Activated T-cell treated with anti-CD3 and anti-CD28 coated beads, Interleukin-2, amount 50 U/mL, for 4 hours (primary cell): ENCODE data around the gene XAF1. TPM values are rescaled to one million over a fixed set of nuclear protein-coding genes. Genes with fewer than 3 reads are reported as not detected.
A peak's percentile ranks its signal among the peaks of the same experiment; 100 is the strongest.

Experiments used
- ATAC-seq, 2 donors: fragments of 200-7000 bp; cut with Tn5 transposase; one replicate each; pipeline ENCODE4 v1.10.0; 2021
- DNase-seq: peaks from one replicate; pipeline ENCODE4 v3.0.0-alpha.2; 2020
- H3K27me3 Mint-ChIP-seq: one replicate; pipeline ENCODE4 v1.8.0; 2021; ENCODE audit warnings: low read depth, mixed read lengths
- H3K36me3 Mint-ChIP-seq: one replicate; pipeline ENCODE4 v1.8.0; 2022; ENCODE audit warnings: mixed read lengths; ENCODE audit not compliant: insufficient read depth
- H3K4me1 Mint-ChIP-seq: one replicate; pipeline ENCODE4 v1.8.0; 2021; ENCODE audit warnings: low read depth, mixed read lengths
- H3K4me3 Mint-ChIP-seq: one replicate; pipeline ENCODE4 v1.8.0; 2021; ENCODE audit warnings: mild to moderate bottlenecking, moderate library complexity, mixed read lengths
- H3K9me3 Mint-ChIP-seq: one replicate; pipeline ENCODE4 v1.8.0; 2021; ENCODE audit warnings: mixed read lengths
- total RNA-seq, 3 donors: library from RNA; stranded (reverse); gene quantifications; one replicate each; pipeline ENCODE4 v1.2.1, GENCODE V29; 2021

XAF1 gene, protein sequence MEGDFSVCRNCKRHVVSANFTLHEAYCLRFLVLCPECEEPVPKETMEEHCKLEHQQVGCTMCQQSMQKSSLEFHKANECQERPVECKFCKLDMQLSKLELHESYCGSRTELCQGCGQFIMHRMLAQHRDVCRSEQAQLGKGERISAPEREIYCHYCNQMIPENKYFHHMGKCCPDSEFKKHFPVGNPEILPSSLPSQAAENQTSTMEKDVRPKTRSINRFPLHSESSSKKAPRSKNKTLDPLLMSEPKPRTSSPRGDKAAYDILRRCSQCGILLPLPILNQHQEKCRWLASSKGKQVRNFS
- 10 to 100 TPM in 1 of 3 donors, 1 to 10 TPM in 2; 3.9 to 10.1 (median 7.8) TPM for total RNA-seq

DNA sequence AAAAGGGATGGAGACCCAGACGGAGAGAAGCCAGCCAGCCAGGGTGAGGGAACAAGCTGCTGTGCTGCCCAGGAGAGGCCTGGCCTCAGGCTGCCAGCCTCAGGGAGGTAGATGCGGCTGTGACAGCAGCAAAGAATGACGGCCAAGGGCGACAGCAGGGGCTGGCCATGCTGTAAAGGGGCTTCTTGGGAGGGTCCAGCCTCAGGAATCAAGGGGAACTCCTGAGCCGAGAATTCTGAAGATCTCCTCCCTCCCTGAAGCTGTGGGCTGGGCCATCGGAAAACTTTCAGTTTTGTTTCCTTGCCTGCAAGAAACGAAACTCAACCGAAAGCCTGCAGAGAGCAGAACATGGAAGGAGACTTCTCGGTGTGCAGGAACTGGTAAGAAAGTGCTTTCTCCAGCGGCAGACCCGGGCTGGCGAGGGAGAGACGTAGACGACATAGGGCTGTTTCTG is at the start of gene XAF1:
TSS of gene XAF1 (plus strand) at position 316 of the 454 bp plus-strand sequence. CDS start at position 349, 33 bp downstream.
- Mint-ChIP-seq H3K36me3 (peaks cover 28% of the 10 kb centered on the region), H3K27me3 (no peaks in the 10 kb centered on the region), H3K4me3 (peak within 1 kb of the TSS; percentile 89), H3K9me3 (no peaks in the 10 kb centered on the region), H3K4me1 (peaks cover 44% of the 10 kb centered on the region)
- ATAC-seq (peak; percentile 71 to 73), DNase-seq (peak; percentile 40)

DNA sequence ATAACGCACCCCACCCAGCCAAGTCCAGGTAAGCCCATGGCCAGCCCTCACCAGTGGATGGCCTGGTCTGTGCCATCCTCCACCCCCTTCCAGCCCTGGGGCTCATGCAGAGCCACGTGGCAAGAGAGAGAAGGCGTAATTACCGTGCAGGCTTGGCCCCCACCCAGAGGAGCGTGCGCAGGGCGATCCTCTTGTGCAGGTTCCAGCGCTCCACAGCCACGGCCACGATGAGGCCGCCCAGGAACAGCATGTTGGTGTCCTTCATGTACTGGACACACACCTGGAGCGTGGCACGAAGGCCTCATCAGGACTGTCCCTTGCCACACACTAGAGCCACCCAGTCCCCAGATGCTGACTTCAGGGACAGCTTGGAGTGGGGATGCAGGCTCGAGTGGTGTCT is 49.3 kb upstream of the XAF1 start:
- Mint-ChIP-seq H3K27me3 (peaks cover 40% of the 10 kb centered on the region), H3K9me3 (no peaks in the 10 kb centered on the region), H3K36me3 (no peaks in the 10 kb centered on the region), H3K4me3 (no peak overlapping the region), H3K4me1 (no peaks in the 10 kb centered on the region)
- DNase-seq, result no peak
- ATAC-seq, result no peak

DNA sequence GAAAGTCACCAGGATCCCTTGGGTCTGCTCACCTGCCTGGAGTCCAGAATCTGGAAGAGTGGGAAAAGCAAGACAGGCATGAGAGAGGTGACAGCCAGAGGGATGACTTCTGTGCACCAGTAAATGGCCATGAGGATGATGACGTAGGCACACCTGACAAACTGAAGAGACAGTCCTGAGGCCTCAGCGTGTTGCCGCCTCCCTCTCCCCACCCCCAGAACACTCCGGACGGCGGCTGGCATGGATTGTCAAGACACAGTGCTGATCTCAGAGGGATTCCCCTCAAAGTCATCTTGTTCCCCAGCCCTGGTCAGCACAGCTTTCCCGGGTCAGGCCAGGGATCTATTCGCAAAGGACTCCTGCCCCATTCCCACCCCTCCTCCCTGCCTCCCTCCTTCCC is 48.9 kb upstream of the XAF1 start:
- no peaks in the 10 kb centered on the region for H3K36me3 Mint-ChIP-seq
- H3K4me3 Mint-ChIP-seq, result no peak overlapping the region
- no peak for ATAC-seq

DNA sequence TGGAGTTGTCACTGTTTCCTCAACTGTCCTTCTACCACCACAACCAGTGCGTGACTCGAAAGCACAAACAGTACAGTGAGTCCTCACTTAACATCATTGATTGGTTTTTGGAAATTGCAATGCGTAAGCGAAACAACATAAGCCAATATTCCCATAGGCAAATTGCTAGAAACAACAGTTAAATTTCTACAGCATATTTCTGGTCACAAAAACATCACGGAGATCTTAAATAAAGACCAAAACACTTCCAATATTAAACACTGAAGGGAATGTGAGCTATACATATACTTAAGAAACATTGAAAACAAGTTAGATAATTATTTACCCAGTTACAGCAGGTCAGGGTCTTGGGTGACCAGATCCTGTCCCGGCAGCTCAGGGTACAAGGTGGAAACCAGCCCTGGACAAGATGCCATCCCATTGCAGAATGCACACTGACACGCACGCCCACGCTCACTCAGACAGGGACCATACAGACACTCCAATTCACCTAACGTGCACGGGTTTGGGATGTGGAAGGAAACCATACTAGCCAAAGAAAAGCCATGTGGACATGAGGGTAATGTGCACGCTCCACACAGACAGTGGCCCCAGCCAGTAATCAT is 47.4 kb upstream of the XAF1 start:
- no peaks in the 10 kb centered on the region for H3K36me3 Mint-ChIP-seq
- peaks cover 7% of the 10 kb centered on the region for H3K4me1 Mint-ChIP-seq
- peaks cover 56% of the 10 kb centered on the region for H3K27me3 Mint-ChIP-seq
- DNase-seq (no peak), ATAC-seq (no peak)
- no peak overlapping the region for H3K4me3 Mint-ChIP-seq
- no peaks in the 10 kb centered on the region for H3K9me3 Mint-ChIP-seq

More for the DNA sequence above, 48.9 kb upstream of the XAF1 start:
- no peaks in the 10 kb centered on the region for H3K4me1 Mint-ChIP-seq
- no peaks in the 10 kb centered on the region for H3K9me3 Mint-ChIP-seq
- peaks cover 44% of the 10 kb centered on the region for H3K27me3 Mint-ChIP-seq
- no peak for DNase-seq

DNA sequence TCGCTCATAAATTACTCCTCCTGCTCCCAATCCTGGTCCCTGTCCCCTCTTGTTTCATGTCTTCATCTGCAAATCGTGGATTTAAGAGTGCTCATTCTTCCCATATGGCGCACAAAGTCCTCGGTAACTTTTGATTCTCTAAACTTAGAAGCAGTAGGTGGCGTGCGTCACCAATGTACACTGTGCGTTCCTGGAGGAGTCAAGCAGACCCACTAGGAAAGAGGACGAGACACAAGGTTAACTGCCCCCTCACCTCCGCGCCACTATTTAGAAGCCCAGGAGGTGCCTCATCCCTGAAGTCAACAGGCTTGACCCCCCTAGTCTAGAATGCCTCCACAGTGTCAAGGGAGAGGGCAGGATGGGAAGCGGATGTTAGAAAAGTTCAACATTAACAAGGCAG is 45.5 kb upstream of the XAF1 start:
- Mint-ChIP-seq H3K4me1 (peaks cover 14% of the 10 kb centered on the region), H3K36me3 (no peaks in the 10 kb centered on the region), H3K4me3 (no peak overlapping the region), H3K27me3 (peaks cover 66% of the 10 kb centered on the region), H3K9me3 (no peaks in the 10 kb centered on the region)
- ATAC-seq (no peak), DNase-seq (no peak)

DNA sequence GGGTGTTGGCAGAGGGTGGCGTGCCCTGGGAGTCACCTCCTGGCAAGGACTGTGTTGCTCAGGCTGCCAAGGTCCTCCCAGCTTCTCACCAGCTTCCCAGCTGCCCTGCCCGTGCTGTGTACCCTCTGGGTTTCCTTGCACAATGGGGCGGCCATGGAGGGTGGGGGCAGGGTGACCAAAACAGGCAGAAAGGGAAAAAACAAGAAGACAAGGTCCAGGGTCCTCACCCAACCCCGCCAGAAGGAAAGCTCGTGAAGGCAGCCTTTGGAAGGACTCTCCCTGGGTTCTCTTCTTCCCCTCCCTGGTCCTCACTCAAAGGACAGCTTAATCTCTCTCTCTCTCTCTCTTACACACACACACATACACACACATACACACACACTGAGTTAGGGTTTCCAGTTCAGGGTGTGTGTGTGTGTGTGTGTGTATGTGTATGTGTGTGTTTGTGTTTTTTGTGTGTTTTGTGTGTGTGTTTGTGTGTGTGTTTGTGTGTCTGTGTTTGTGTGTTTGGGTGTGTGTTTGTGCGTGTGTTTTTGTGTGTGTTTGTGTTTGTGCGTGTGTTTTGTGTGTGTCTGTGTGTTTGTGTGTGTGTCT is 44.7 kb upstream of the XAF1 start:
- Mint-ChIP-seq H3K4me3 (no peak overlapping the region), H3K9me3 (no peaks in the 10 kb centered on the region), H3K4me1 (peaks cover 14% of the 10 kb centered on the region), H3K27me3 (peaks cover 72% of the 10 kb centered on the region), H3K36me3 (no peaks in the 10 kb centered on the region)
- no peak for DNase-seq
- ATAC-seq, result no peak

DNA sequence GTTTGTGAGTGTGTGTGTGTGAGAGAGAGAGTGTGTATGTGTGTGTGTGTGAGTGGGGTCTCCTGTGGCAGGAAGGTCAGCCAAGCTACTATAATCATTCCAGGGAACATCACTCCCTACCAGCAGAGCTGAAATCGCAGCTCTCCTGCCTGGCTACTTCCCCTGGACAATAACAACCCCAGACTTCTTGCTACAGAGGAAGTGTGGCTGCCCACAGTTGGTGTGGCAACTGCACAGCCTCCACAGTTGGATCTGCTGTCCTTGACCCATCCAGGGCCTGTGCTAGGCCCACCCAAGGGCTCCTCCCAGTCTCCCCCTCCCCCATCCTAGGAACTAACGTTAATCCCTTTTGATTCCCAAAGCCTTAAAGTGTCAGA is 44.2 kb upstream of the XAF1 start:
- DNase-seq (no peak), ATAC-seq (no peak)
- no peak overlapping the region for H3K4me3 Mint-ChIP-seq
- peaks cover 14% of the 10 kb centered on the region for H3K4me1 Mint-ChIP-seq
- no peaks in the 10 kb centered on the region for H3K9me3 Mint-ChIP-seq
- H3K36me3 Mint-ChIP-seq, result no peaks in the 10 kb centered on the region
- peaks cover 73% of the 10 kb centered on the region for H3K27me3 Mint-ChIP-seq

DNA sequence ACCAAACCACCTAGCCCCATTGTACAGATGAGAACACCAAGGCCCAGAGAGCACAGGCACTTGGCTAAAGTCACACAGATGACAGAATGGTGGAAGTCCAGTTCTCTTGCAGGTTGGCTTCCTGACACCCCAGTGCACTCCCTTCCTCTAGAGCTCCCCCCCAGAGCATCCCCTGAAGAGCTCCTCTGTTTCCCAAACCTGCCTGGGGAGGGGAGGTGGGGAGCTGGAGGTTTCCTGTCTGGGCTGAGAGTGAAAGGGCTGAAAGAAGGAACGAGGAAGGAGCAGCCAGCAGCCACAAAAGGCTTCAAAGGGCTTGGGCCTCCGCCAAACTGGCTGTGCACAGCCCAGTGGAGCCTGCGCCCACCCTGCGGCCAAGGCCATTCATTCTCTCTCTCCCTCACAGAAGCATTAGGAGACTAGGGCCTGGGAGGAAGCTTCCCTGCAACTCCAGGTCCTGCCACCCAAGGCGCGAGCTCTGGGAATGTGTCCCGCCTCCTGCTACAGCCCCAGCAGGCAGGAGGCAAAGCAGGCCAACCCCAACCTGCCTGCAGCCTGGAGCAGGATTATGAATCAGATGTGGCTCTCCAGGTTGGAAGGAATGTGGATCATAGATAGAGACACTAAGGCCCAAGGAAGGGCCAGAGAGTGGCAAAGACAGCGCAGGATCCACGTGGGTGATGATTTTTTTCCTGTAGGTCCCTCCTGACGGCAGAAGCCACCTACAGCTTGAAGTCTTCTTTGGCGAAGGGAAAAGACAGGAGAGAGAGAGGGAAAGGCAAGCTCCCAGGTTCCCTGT is 43.6 kb upstream of the XAF1 start:
- Mint-ChIP-seq H3K27me3 (peaks cover 69% of the 10 kb centered on the region), H3K4me3 (no peak overlapping the region), H3K9me3 (no peaks in the 10 kb centered on the region), H3K36me3 (no peaks in the 10 kb centered on the region), H3K4me1 (peaks cover 14% of the 10 kb centered on the region)
- no peak for ATAC-seq
- DNase-seq, result no peak

DNA sequence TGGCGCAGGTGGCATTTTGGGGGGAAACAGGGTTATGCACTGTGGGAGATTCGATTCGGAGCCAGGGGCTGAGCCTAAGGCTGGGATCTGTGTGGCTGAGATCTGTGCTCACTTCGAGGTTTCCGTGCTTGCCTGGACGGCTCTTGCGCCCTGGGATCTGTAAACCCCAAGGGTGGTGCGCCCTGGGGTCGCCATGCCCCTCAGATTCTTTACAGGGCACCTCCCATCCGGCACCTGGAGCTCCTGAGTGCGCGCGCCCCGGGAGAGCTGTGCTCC is 43.1 kb upstream of the XAF1 start:
- no peak for ATAC-seq
- H3K9me3 Mint-ChIP-seq, result no peaks in the 10 kb centered on the region
- peaks cover 75% of the 10 kb centered on the region for H3K27me3 Mint-ChIP-seq
- peak overlapping the region; percentile 57 for H3K4me3 Mint-ChIP-seq
- peaks cover 14% of the 10 kb centered on the region for H3K4me1 Mint-ChIP-seq
- H3K36me3 Mint-ChIP-seq, result no peaks in the 10 kb centered on the region
- no peak for DNase-seq

DNA sequence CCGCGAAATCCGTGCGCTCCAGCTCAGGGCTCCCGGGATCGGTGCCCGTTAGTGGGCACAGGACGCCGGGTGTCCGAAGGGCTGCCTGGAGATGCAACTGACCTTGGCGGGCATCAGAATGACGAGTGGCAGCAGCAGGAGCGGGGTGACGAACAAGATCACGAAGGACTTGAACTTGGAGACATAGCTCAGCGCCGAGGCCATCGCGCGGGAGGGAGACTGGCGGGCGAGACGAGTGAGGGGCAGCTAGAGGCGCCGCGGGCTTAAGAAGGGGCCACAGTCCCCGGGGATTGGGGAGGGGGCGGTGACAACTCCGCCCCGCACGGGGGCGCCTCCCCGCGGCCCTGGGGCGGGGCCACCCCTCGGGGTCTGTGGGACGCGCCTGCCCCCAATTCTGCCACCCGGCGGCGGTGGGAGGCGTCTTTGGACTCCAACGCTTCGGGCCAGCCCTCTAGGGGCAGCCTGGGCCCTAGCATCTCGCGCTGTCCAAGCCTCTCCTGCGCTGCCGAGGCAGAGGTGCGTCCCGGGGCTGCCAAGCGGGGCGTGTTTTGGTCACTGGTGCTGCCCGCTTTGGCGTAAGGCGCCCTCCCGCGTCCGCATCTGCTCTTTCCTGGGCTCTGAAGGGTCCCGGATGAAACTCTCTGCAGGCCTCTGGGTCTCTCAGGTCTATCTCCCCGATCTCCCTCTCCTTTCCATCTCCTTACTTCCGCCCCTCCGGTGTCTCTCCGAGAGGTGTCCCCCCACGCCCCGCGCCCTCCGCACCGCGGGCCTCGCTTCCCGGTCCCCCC is 42.5 kb upstream of the XAF1 start, which contains the start of gene SLC13A5:
TSS of gene SLC13A5 (minus strand) at position 240 of the 788 bp plus-strand sequence. CDS start at position 204, 36 bp downstream.
- Mint-ChIP-seq H3K4me1 (peaks cover 14% of the 10 kb centered on the region), H3K9me3 (no peaks in the 10 kb centered on the region), H3K27me3 (peaks cover 76% of the 10 kb centered on the region), H3K36me3 (no peaks in the 10 kb centered on the region), H3K4me3 (peak within 1 kb of the TSS; percentile 57)
- DNase-seq (no peak), ATAC-seq (peak; percentile 54 to 79)

DNA sequence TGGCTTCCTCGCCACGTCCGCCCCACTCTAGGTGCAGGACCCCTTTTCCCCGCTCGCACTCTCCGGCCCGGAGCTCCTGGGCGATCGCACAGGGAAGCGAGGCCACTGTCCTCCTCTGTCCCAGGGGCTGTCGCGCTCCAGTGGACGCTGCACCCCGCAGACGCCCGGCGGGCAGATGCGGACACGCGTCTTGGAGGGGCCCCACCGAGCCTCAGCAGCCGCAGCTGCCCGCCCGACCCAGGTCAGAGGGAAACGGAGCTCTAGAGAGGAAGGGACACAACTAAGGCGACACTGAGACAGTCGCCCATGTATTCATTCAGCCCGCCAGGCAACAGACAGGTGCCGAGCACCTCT is 42.0 kb upstream of the XAF1 start:
- peaks cover 70% of the 10 kb centered on the region for H3K27me3 Mint-ChIP-seq

DNA sequence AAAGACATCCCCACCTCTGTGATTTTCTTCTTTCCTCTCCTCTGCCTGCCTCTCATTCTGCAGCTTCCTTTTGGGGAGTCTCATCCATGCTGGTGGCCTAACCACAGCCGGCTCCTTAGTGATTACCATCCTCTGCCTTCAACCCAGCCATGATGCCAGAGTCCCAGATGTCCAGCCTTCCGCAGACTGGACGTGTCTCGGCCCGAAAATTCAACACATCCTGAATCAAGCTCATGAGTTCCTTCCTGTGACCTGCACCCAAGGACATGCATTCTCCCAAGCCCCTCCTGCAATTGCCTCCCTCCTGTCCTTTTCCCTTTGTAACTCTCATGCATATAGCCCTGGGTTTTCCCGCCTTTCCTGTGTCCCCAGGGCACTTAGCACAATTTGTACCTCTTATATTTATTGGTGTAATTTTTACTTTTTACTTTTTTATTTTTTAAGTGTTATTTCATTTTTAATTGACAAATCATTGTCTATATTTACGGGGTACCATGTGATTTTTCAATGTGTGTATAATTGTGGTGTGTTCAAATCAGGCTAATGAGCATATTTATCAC is 41.5 kb upstream of the XAF1 start:
- ATAC-seq (no peak), DNase-seq (no peak)
- Mint-ChIP-seq H3K4me3 (no peak overlapping the region), H3K4me1 (peaks cover 14% of the 10 kb centered on the region), H3K36me3 (no peaks in the 10 kb centered on the region), H3K27me3 (peaks cover 66% of the 10 kb centered on the region), H3K9me3 (no peaks in the 10 kb centered on the region)

More for the DNA sequence above, 42.0 kb upstream of the XAF1 start:
- ATAC-seq (peak; percentile 17 to 25), DNase-seq (no peak)
- Mint-ChIP-seq H3K4me1 (peaks cover 14% of the 10 kb centered on the region), H3K9me3 (no peaks in the 10 kb centered on the region), H3K36me3 (no peaks in the 10 kb centered on the region), H3K4me3 (peak overlapping the region; percentile 37)

DNA sequence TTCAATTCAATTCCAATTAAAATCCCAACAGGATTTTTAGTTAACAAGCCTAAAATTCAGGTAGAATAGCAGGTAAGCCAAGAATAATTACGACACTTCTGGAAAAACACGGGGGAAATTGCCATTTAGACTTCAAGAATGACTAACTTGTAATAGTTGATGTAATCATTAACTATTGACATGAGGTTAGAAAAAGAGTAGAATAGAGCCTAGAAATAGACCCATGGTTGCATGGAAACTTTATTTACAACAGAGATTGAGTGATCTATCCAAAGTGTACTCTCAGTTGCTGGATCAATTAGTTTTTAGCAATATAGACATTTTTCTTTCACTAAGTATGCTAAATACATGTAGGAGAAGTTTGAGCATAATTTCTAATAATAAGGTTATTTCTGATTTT is 39.1 kb upstream of the XAF1 start:
- H3K36me3 Mint-ChIP-seq, result no peaks in the 10 kb centered on the region
- no peak for DNase-seq

More for the DNA sequence above, 39.1 kb upstream of the XAF1 start:
- Mint-ChIP-seq H3K27me3 (peaks cover 67% of the 10 kb centered on the region), H3K9me3 (no peaks in the 10 kb centered on the region), H3K4me3 (no peak overlapping the region), H3K4me1 (peaks cover 14% of the 10 kb centered on the region)
- ATAC-seq, result no peak
